Activated CD4-positive, alpha-beta T cell treated with anti-CD3 and anti-CD28 coated beads, Interleukin-2, amount 50 U/mL, for 48 hours (primary cell): Measurements from ENCODE around the gene NME4.
"Not testable (repeated sequence)": the region's sequence is repeated elsewhere in the genome, so short reads cannot be mapped to it uniquely, and the experiment has no call there.

ENCODE experiments used
- DNase-seq, 2 experiments: peaks; one replicate each; pipeline ENCODE4 v3.0.0-alpha.2; 2020

The NME4 gene

GRCh38 chr16:378113-378820 lies 18.7 kb upstream of the NME4 start:
- DNase-seq, result not testable (repeated sequence)

- no peak for DNase-seq
These were observed 18.2 kb upstream of the NME4 start for GRCh38 chr16:378821-379182.

- no peak for DNase-seq
These were observed 17.6 kb upstream of the NME4 start for GRCh38 chr16:379183-379960.

- DNase-seq, result no peak
These were observed 16.8 kb upstream of the NME4 start for GRCh38 chr16:379961-380761.

- no peak for DNase-seq
These were observed 16.3 kb upstream of the NME4 start for GRCh38 chr16:380762-381011.

GRCh38 chr16:381012-381788 lies 15.8 kb upstream of the NME4 start:
- DNase-seq, result peak in 1 of 2 experiments; percentile 36

GRCh38 chr16:381789-382717 lies 14.9 kb upstream of the NME4 start, which contains the start of gene PGAP6:
Gene PGAP6 (minus strand): TSS chr16:381978. CDS start chr16:381821, 157 bp downstream.
- DNase-seq, result peak; percentile 60 to 63

GRCh38 chr16:383326-384051 lies 13.5 kb upstream of the NME4 start:
- DNase-seq, result peak; percentile 56 to 68

- no peak for DNase-seq
These were observed 10.3 kb upstream of the NME4 start for GRCh38 chr16:386641-387156.

GRCh38 chr16:387761-388666 lies 9.0 kb upstream of the NME4 start:
- DNase-seq, result not testable (repeated sequence)

- DNase-seq, result no peak
These were observed 7.6 kb upstream of the NME4 start for GRCh38 chr16:389352-389751.

- DNase-seq, result peak; percentile 86 to 90
These were observed 5.1 kb upstream of the NME4 start for GRCh38 chr16:391885-392335.

- DNase-seq, result no peak
These were observed 4.5 kb upstream of the NME4 start for GRCh38 chr16:392450-393030.

GRCh38 chr16:396199-396598 lies 800 bp upstream of the NME4 start:
- DNase-seq, result no peak

- DNase-seq, result no peak
These were observed 394 bp upstream of the NME4 start for GRCh38 chr16:396605-397004.

- DNase-seq, result peak in 1 of 2 experiments; percentile 33
These were observed 835 bp downstream of the NME4 start for GRCh38 chr16:397736-398332.

GRCh38 chr16:398561-399339 lies 1.8 kb downstream of the NME4 start:
- no peak for DNase-seq
